GM23248 (cell line): ENCODE measurements around the gene FOXE3.

Source experiments
- EZH2 ChIP-seq: fragments of 200-600 bp; sonication (generic); IDR thresholded peaks from 2 replicates; pipeline ENCODE4 v1.6.1; 2018; ENCODE audit warnings: antibody characterized with exemption, mild to moderate bottlenecking; ENCODE audit not compliant: insufficient read depth, poor library complexity, severe bottlenecking
- EZH2phosphoT487 ChIP-seq: fragments of 200-600 bp; sonication (generic); IDR thresholded peaks from 2 replicates; pipeline ENCODE4 v1.6.1; 2018; ENCODE audit warnings: antibody characterized with exemption, moderate library complexity, mild to moderate bottlenecking, low read depth; ENCODE audit not compliant: insufficient read depth

GRCh38 chr1:47434051-47434842 is 18.2 kb downstream of the FOXE3 start:
- TF ChIP-seq EZH2 (no peak), EZH2phosphoT487 (no peak)
